NCI-H128 (cell line): ENCODE data around the gene TMEM186.
A peak's percentile ranks its signal among the peaks of the same experiment; 100 is the strongest.
"Not testable (repeated sequence)": the region's sequence is repeated elsewhere in the genome, so short reads cannot be mapped to it uniquely, and the experiment has no call there.

ENCODE experiments used
- DNase-seq: peaks from one replicate; lab custom pipeline; 2025; ENCODE audit not compliant: unreplicated experiment; lab: John Stamatoyannopoulos, UW

Gene TMEM186, protein sequence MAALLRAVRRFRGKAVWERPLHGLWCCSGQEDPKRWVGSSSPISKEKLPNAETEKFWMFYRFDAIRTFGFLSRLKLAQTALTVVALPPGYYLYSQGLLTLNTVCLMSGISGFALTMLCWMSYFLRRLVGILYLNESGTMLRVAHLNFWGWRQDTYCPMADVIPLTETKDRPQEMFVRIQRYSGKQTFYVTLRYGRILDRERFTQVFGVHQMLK

DNA sequence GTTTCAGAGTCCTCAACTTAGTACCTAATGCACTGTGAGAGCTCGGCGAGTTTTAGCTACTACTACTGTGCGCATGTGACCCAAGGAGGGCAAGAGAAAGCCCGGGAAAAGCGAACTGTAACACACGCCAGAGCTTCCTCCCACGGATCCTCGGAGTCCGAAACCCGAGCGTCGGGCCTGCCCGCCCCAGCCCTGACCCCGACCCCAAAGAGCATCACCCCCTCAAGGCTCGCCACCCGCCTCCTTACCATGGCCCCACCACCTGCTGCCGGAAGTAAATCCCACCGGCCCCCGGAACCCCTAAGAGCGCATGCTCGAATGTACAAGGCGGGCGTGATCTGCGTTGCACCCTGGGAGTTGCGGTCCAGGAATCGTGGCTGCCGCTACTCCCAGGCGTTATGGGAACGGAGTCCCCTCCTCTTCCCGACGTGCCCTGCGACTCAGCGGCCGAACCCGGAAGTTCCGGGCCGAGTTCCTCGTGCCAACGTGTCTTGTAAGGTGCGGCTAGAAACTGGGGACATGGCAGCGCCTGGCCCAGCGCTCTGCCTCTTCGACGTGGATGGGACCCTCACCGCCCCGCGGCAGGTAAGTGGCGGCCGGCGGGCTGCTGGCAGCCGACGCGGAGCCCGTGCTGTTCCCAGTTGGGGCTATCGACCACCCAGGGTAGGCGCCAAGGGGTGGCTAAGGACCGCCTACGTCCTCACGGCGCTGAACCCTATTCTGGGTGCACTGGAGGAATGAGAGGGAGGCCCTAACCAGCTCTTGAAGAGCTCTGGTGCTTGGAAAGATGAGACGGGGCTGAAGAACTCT lies at the start of gene TMEM186, which contains the start of gene PMM2:
Gene TMEM186, minus strand, starts transcription at position 276 of the 810 bp plus-strand sequence. Its CDS starts 25 bp downstream, at position 251.
Gene PMM2, plus strand, starts transcription at position 476 of the 810 bp plus-strand sequence. Its CDS starts 44 bp downstream, at position 520.
- peak; percentile 68 for DNase-seq

DNA sequence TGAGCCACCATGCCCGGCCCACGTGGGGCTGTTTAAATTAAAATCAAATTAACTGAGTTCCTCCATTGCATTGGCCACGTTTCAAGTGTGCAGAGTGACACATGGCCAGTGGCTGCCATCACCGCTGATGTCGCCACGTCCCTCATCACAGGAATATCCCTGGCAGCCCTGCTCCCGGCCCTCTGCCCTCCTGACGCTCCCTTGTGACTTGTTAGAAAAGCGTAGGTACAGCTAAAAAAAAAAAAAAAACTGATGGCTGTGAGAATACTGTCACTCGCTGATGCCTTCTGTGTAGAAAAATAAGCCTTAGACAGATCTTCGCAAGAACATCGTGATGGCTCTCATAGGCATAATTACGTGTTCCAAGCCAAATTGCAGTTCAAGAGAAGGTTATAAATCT lies 49.7 kb upstream of the TMEM186 start:
- no peak for DNase-seq

DNA sequence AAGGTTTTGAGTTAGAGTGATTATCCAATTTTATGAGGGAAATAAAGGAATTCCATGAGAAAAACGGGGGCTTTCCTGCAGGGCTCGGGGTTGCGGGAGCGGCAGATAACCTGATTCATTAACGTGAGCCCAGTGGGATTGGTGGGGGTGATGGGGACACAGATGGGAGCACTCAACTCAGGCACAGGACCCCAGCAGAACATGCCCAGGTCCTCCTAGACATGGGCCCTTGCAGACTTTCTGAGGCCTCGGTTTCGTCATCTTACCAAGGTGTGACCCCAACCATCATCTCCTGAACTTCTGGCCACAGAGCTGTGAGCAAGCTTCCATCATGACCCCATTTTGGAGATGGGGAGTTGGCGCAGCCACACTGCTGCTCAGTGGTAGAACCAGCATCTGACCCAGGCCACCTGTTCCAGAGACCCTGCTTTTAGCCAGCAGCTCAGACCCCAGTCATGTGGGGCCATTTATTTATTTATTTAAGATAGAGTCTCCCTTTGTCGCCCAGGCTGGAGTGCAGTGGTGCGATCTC lies 49.0 kb upstream of the TMEM186 start:
- DNase-seq, result no peak

DNA sequence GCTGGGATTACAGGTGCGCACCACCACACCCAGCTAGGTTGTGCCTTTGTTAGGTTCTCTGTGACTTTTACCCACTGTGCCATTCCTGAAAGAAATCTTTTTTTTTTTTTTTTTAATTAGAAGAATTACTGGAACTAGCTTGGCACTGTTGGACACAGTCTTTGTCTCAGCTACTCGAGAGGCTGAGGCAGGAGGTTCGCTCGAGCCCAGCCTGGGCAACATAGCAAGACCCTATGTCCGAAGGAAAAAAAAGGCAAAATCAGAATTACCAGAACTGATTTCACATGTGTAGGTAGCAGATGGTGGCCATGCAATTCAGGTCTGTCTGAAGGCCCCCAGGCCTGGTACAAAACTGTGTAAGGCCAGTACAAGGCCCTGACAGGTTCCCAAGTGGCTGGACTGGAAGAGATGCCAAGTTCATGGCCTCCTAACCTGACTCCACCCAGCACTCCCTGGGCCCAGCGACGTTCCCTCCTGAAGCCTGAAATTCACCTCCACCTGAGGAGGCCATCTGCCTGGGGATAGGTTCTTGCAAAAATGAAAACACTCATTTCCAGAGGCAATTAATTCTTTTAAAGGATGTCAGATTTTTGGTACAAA lies 48.4 kb upstream of the TMEM186 start:
- no peak for DNase-seq

DNA sequence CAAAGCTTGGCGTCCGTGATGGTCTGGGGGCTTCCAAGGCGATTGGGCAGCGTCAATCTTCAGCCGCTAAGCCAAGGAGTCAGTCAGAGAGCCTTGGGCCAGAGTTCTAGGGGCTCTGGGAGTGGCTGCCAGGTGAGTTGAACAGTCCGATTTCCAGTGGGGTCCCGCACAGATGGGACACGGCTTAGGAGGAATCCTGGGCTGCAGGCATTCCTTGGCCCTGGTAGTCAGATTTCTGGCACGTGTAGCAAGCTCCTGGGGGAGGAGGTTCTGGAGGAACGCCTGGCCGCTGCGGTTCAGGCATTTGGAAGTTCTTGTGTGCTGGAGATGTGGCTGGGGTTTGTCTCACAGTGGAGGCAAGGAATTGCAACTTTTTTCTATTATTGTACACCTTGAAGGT lies 45.9 kb upstream of the TMEM186 start:
- DNase-seq, result not testable (repeated sequence)

DNA sequence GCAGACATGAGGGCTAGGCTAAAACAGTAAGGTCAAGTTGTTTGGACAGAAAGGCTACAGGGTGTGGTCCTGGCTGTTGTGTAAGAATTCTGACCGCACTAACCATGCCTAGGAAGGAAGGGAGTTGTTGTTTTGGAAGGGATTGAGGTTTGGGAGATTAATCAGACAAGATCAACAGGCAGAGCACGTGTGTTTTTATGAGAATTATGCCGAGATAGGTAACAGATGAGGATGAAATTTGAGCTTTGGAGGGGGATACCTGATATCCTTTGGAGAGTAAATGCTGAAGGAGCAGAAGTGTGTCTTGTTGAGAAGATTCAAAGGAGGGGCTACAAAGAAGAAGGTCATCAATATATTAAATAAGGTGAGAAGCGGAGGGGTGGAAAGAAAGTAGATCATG lies 44.6 kb upstream of the TMEM186 start:
- DNase-seq, result not testable (repeated sequence)

DNA sequence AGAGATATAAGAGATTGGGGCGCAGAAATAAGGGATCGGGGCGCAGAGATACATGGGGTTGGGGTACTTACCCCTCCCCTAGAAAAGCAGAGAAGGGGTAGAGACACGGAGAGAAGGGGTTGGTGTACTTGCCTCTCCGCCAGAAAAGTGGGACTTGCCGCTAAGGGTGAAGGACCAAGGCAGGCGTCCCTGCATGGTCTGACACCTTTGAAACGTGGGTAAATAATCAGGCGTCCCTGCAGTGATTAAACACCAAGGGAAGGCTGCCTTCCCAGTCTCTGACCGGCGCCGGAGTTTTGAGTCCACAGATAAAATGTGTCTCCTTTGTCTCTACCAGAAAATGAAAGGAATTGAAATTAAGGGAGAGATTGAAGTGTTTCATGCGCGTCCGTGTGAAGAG lies 40.2 kb upstream of the TMEM186 start:
- DNase-seq, result not testable (repeated sequence)

DNA sequence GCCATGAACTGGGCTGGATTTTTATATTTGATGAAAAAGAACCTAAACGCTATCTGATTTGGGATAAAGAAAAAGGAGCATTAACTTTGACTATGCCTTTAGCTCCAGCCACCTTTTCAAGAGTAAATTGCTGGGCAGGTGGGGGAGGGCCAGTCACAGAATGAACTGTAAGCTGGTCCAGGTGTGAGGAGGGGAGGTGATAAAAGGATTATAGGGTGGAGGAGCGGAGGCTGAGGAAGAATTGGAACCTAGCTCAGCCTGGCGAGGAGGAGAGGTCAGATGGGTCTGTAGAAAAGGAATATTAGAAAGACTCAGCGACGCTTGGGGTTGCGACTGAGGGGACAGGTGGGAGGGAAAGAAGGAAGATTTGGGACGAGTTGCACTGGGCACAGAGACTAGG lies 39.4 kb upstream of the TMEM186 start:
- not testable (repeated sequence) for DNase-seq

DNA sequence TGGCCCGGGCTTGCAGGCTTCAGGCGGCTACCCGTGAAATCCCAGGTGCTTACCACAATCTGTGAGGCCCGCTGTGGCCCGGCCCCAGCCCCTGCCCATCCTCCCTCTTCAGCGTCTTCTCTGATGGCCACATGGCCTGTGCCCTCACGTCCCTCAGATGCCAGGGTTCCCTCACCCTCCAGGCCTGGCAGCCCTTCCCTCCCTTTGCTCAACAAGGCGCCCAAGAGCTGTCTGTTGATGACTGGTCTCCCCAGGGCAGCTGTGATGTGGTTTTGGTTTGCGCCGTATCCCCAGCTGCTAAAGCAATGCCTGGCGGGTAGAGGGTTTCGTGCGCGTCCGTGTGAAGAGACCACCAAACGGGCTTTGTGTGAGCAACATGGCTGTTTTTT lies 35.3 kb upstream of the TMEM186 start:
- DNase-seq, result no peak

DNA sequence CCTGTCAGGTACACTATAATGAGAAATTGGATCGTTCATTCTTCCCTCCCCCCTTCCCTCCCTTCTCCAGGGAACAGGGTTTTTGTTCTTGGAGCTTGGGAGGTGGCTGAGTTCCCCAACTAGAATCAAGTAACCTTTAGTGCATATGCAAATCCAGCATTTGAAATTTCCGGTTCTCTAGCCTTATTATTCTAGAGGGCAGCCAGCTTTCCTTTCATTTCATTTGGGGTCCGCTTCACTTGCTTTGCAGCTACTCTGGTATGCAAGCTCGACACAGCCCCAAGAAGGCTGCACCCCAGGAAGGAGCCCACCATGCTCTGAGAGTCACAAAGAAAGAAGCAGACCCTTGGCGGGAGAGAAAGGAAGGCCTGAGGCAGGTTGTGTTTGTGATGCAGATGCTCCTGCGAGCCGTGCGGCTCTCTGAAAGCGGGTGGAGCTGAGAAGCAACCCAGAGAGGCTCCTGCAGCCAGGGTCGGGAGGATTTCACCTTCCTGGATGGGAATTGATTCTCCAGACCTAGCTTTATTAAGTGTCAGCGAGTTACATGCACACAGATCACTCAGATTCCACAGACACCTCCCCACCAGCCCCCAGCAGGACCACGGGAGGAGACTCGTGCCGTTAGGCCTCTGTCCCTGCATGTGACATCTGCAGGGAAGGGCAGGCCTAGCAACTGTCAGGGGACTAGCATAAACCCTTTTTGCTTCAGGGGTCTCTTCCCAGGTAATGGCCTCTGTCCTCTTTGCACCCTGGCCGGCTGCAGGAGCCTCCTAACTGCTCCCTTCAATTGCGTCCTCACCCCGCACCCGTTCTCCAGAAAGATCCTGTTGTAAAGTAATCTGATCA lies 34.7 kb upstream of the TMEM186 start:
- no peak for DNase-seq

DNA sequence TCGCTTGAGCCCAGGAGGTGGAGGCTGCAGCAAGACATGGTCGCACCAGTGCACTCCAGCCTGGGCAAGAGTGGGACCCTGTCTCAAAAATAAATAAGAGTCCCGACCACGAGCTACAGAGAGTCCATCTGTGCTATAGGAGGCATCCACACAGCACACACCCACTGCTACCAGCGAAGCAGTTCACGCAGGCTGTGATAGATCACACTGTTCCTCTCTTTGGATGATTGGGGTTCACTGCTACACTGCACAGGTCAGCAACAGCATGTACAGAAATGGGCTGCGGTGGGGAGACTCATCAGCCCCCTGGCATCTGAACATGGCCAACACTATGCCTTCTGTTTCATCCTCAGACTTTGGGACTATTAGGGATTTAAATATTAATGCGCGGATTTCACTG lies 34.0 kb upstream of the TMEM186 start:
- DNase-seq, result no peak

DNA sequence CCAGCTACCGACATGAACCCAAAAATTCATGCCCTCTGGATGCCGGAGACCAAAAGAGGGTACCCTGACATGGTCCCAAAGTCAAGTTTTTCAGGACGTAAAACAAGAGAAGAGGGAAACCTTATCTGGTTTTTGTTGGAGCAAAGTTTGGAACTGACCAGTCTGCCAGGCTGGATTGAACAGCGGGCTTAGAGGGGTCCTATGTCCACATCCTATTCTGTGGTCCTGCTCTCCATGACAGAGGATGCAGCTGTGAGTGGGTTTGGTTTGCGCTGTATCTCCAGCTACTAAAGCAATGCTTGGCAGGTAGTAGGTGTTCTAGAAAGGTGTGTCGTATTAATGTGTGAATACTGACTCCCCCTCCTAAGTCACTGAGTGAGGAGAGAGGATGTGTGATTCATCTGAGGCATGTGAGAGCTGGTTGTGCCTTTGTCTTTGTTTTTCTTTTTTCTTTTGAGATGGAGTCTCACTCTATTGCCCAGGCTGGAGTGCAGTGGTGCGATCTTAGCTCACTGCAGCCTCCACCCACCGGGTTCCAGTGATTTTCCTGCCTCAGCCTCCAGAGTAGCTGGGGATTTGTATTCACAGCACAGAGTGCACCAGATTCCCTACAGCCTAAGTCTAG lies 31.2 kb upstream of the TMEM186 start:
- DNase-seq, result no peak

DNA sequence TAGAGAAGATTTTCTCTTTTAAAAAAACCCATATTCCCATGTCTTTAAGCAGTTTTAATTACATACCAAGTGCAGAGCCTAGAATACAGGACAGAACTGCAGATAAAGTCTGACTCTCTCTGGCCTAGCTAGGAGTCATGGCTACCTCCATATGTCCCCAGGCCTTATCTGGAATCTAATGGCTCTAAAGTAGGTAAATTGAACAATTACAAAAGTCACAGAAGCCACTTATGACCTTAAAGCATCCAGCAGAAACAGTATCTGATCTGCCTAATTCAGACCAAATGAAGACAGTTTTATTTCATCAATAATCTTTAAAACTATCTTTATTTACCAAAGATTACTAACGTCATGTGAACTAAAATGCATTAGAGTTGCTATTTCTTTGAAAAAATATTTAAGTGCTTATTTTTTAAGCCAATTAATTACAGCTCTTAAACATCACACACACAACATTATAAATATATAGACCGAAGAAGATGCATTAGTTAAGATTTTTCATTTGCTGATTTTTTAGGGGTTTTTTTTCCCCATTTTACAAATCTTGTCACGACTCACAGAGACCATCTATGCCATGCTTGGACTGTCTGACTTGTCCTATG lies 28.9 kb upstream of the TMEM186 start:
- DNase-seq, result no peak

DNA sequence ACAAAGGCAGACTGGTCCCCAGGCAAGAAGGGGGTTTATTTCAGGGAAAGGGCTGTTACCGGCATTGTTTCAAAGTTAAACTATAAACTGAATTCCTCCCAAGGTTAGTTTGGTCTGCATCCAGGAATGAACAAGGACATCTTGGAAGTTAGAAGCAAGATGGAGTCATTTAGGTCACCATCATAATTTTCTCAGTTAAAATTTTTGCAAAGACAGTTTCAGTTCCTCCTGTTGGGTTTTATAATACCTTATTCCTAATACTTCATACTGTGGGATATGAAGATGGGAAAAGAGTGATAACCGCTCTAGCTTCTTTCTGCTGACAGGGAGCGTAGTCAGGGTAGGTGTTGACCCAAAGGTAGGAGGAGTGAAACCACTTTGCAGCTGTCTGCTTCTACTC lies 25.0 kb upstream of the TMEM186 start:
- no peak for DNase-seq

DNA sequence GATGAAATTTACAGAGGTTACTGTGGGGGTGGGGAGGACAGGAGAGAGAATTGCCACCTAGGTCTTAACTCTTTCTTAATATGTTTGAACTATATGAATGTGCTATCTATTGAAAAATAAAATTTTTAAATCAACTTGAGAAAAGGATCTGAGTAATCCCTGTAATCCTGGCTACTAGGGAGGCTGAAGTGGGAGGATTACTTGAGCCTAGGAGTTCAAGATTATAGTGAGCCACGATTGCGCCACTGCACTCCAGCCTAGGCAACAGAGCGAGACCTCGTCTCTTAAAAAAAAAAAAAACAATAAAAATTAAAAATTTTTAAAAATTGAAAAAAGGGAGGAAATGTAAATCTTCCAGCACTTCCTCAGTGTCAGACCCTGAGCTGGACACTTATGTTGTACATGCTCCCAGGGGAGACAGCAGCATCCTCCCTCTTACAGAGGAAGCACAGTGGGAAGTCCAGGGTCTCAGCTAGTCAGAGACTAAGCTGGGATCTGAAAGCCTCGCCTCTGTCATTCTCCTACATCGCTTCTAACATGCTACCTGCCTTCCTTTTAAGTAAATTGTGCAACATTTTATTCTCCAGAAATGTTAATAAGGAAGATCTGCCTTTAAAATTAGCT lies 22.1 kb upstream of the TMEM186 start:
- no peak for DNase-seq

DNA sequence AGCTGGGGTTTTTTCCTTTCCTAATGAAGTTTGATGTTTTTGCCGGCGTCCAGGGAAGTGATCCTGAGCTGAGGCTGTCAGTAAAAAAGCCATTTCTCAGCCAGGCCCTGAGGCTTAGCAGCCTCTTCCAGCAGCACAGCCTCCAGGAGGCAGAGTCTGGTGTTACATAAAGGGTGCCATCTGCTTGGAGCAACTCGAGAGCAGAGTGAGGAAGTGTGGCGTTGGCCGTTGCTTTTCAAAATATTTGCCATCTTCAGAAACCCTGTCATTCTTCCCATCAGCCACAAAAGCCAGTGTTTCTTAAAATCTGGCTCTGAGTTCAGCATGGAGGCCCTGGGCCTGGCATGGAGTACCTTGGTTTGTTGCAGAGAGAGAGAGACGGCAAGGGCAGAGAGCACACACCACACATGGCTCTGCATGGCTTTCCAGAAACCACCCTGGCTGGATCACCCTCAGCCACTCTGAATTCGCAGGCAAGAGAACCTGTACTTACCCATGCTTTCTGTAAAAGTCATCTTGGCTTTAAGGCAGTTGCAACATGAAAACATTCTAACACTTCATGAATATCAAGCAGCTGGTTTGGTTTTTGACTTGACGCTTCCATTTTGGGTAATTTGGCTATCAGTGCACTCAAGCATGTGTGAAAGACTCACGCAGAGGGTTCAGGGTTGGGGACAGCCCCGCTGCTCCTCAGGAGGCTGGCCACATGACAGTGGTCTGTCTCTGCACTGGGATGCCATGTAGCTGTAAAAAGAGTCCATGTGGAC lies 21.2 kb upstream of the TMEM186 start:
- no peak for DNase-seq

DNA sequence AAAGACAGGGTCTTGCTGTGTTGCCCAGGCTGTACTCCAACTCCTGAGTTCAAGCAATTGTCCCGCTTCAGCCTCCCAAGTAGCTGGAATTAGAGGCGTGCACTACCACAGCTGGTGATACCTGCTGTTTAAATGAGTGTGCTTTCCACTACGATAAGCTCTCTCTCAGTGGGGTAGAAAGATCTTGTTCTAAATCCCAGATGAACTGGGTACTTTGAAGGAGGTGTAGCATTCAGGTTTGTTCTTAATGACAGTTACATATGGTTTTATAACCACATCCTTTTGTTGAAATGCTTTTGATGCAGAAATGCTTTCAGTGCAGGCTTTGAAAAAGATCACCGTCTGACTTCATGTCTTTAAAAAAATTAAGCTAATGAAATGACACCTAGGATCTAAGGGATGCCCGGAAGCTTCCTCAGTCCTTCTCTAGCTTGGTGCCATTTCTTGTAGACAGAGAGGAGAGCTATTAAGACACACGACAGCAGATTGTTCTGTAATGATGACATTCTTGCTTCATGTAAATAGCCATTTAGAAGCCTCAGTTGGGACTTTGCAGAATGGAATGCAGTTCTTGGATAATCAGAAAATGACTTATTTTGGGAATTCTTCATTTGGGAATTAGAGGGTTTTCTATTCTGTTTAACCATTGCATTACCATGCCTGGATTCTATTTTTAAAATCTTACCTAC lies 19.7 kb upstream of the TMEM186 start:
- DNase-seq, result no peak

DNA sequence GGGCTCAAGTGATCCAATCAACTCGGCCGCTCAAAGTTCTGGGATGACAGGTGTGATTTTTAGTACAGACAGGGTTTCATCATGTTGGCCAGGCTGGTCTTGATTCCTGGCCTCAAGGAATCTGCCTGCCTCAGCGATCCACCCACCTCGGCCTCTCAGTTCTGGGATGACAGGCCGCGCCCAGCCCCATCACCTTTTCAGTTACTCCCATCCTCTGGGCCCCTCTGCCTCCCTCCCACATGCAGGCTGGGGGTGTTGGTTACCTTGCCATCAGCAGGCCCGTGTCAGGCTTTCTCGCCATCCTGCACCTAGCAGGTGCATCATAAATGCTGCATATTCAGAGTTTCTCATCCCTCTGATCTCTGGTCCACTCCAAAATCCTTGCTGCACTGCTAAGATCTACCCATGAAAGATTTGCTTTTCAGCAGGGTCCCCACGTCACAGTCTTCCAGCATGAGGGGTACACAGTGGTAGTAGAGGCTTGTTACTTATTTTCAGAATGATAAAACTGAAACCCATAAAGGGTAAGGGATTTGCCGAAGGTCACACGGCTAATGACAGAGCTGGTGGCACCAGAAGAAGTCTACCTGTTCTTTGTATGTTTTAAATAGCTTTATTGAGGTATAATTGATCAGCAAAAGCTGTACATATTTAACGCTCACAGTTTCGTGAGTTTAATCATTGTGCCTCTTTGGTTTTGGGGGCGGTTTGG lies 16.8 kb upstream of the TMEM186 start:
- DNase-seq, result no peak
